OCI-LY3 (cell line): ENCODE data around the gene CADPS.

ENCODE experiments used
- H2AFZ ChIP-seq: fragments of 200-600, 300-600 bp; shearing (Covaris generic); 2 replicates; pipeline ENCODE4 v1.6.0; 2014; ENCODE audit warnings: antibody characterized with exemption, low read depth, low read length
- H3K27ac ChIP-seq: fragments of 200-600, 300-600 bp; sonication (generic); 2 replicates; pipeline ENCODE4 v1.5.1; 2014; ENCODE audit warnings: mild to moderate bottlenecking, low read length, moderate library complexity, mixed read lengths
- H3K27me3 ChIP-seq: fragments of 200-600, 300-600 bp; sonication (generic); 2 replicates; pipeline ENCODE4 v1.6.1; 2014; ENCODE audit warnings: low read depth, low read length, mixed read lengths
- H3K36me3 ChIP-seq: fragments of 200-600, 300-600 bp; sonication (generic); replicated peaks from 2 replicates; pipeline ENCODE3; 2014; ENCODE audit warnings: low read depth, low read length, mixed read lengths
- H3K4me1 ChIP-seq: fragments of 300-600, 200-600 bp; sonication (generic); 2 replicates; pipeline ENCODE4 v1.6.1; 2014; ENCODE audit warnings: low read length, mixed read lengths
- H3K4me2 ChIP-seq: fragments of 200-600, 300-600 bp; sonication (generic); 2 replicates; pipeline ENCODE4 v1.6.1; 2014; ENCODE audit warnings: low read length, mixed read lengths
- H3K4me3 ChIP-seq: fragments of 300-600, 200-600 bp; sonication (generic); 2 replicates; pipeline ENCODE4 v1.5.1; 2014; ENCODE audit warnings: antibody characterized with exemption, mild to moderate bottlenecking, low read length, moderate library complexity
- H3K79me2 ChIP-seq: fragments of 300-600, 200-600 bp; shearing (Covaris generic); 2 replicates; pipeline ENCODE4 v1.6.1; 2014; ENCODE audit warnings: mild to moderate bottlenecking, low read length, mixed read lengths
- H3K9ac ChIP-seq: fragments of 300-600, 200-600 bp; shearing (Covaris generic); 2 replicates; pipeline ENCODE4 v1.6.0; 2014; ENCODE audit warnings: mild to moderate bottlenecking, low read length, moderate library complexity
- H3K9me3 ChIP-seq: fragments of 200-600, 300-600 bp; shearing (Covaris generic); 2 replicates; pipeline ENCODE4 v1.6.1; 2014; ENCODE audit warnings: low read length, mixed read lengths; ENCODE audit not compliant: insufficient read depth
- H4K20me1 ChIP-seq: fragments of 200-600, 300-600 bp; sonication (generic); 2 replicates; pipeline ENCODE4 v1.6.1; 2016; ENCODE audit warnings: low read length, mixed read lengths; ENCODE audit not compliant: insufficient read depth
- EZH2phosphoT487 ChIP-seq: fragments of 200-600 bp; shearing (Covaris generic); IDR thresholded peaks from 2 replicates; pipeline ENCODE4 v1.6.1; 2018; ENCODE audit warnings: antibody characterized with exemption, mixed run types, low read depth
- TF ChIP-seq, protein P1 (sequence below): fragments of 200-600, 300-600 bp; sonication (generic); IDR thresholded peaks from 2 replicates; pipeline ENCODE4 v1.5.1; 2014; ENCODE audit warnings: antibody characterized with exemption, low read length, low read depth

The CADPS gene

DNA sequence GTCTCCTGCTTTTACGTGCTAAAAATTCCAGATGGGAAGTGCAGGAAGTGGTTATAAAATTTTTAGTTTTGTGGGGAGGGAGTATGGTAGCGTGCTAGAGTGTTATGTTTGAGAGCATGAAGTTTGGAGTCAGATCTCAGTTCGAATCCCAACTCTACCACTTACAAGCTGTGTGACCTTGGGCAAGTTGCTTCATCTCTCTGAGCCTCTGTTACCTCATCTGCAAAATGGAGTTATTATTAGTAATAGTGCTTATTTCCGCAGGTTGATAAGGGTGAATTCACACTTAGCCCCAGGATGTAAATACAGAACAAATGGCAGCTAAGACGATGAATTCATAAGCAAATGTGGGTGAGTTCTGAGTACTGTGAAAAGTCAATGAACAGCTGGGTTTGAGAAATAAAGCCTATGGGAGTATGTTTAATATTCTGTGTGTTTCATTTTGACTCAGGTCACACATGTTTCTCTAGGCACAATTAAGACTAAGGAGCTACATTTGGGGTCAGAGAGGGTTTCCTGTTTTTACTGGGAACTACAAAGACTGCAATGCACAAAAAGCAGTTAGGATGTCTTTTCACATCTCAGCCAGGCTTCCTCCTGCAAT lies 428.8 kb downstream of the CADPS start:
- no peaks in the 10 kb centered on the region for H3K9me3 ChIP-seq
- peak overlapping the region; percentile 87; the same call in 1 of the 2 replicates for H2AFZ ChIP-seq
- peak overlapping the region; percentile 74 for H3K4me2 ChIP-seq
- H3K27me3 ChIP-seq, result peaks cover 30% of the 10 kb centered on the region
- H3K4me1 ChIP-seq, result peaks cover 23% of the 10 kb centered on the region
- no peaks in the 10 kb centered on the region for H3K36me3 ChIP-seq
- peak overlapping the region; percentile 57 for H3K4me3 ChIP-seq
- TF ChIP-seq, protein P1, sequence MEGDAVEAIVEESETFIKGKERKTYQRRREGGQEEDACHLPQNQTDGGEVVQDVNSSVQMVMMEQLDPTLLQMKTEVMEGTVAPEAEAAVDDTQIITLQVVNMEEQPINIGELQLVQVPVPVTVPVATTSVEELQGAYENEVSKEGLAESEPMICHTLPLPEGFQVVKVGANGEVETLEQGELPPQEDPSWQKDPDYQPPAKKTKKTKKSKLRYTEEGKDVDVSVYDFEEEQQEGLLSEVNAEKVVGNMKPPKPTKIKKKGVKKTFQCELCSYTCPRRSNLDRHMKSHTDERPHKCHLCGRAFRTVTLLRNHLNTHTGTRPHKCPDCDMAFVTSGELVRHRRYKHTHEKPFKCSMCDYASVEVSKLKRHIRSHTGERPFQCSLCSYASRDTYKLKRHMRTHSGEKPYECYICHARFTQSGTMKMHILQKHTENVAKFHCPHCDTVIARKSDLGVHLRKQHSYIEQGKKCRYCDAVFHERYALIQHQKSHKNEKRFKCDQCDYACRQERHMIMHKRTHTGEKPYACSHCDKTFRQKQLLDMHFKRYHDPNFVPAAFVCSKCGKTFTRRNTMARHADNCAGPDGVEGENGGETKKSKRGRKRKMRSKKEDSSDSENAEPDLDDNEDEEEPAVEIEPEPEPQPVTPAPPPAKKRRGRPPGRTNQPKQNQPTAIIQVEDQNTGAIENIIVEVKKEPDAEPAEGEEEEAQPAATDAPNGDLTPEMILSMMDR, result no peak
- TF ChIP-seq EZH2phosphoT487, result no peak
- H3K79me2 ChIP-seq, result no peaks in the 10 kb centered on the region
- H4K20me1 ChIP-seq, result no peaks in the 10 kb centered on the region
- H3K27ac ChIP-seq, result no peak overlapping the region
- no peak overlapping the region for H3K9ac ChIP-seq

DNA sequence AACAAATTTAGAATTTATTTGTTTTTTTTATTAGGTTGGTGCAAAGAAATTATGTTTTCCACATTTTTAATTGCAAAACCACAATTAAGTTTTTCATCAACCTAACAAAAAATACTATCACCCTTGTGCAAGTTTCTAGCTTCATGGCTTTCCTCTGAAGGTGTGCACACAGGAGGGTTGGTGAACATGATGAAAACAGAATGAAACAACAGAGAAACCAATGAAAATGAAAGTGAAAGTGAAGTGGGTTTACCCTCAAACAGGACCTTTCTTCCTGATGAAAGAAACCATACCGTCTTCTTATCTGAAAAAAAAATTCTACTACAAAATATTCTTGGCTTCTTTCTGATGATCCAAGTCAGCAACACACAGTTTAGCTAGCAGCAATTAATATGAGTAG lies 429.9 kb downstream of the CADPS start:
- Histone ChIP-seq H3K9me3 (no peaks in the 10 kb centered on the region), H3K79me2 (no peaks in the 10 kb centered on the region), H2AFZ (peak overlapping the region; percentile 87), H3K4me1 (peaks cover 23% of the 10 kb centered on the region), H3K27ac (no peak overlapping the region), H4K20me1 (no peaks in the 10 kb centered on the region), H3K9ac (peak overlapping the region; percentile 14; the same call in 1 of the 2 replicates), H3K4me3 (peak overlapping the region; percentile 57), H3K36me3 (no peaks in the 10 kb centered on the region), H3K27me3 (peaks cover 26% of the 10 kb centered on the region), H3K4me2 (peak overlapping the region; percentile 74)
- TF ChIP-seq, protein P1, result no peak
- TF ChIP-seq EZH2phosphoT487, result no peak

DNA sequence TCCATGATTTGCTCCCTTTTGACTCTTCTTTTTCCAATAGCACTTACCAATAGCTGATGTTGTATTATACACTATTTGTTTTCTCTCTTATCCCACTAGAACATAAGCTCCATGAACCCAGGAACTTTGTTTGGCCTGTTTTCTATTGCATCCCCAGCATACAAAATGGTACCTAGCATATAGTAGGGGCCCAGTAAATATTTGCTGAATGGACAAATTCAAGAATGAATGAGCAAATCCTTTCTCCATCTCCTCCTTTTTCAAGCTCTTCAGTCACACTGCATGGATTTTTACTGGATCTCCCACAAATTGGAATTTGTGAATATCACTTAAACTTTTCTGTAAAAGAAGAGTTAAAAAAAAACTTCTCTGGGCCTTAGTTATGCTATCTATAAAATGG lies 435.2 kb downstream of the CADPS start:
- Histone ChIP-seq H2AFZ (no peak overlapping the region), H3K4me3 (no peak overlapping the region), H3K36me3 (no peaks in the 10 kb centered on the region), H3K9ac (no peak overlapping the region), H4K20me1 (no peaks in the 10 kb centered on the region), H3K27me3 (peaks cover 26% of the 10 kb centered on the region), H3K4me2 (no peak overlapping the region), H3K79me2 (no peaks in the 10 kb centered on the region), H3K4me1 (peaks cover 1% of the 10 kb centered on the region), H3K27ac (no peak overlapping the region), H3K9me3 (no peaks in the 10 kb centered on the region)
- TF ChIP-seq, protein P1, result no peak
- TF ChIP-seq EZH2phosphoT487, result no peak

DNA sequence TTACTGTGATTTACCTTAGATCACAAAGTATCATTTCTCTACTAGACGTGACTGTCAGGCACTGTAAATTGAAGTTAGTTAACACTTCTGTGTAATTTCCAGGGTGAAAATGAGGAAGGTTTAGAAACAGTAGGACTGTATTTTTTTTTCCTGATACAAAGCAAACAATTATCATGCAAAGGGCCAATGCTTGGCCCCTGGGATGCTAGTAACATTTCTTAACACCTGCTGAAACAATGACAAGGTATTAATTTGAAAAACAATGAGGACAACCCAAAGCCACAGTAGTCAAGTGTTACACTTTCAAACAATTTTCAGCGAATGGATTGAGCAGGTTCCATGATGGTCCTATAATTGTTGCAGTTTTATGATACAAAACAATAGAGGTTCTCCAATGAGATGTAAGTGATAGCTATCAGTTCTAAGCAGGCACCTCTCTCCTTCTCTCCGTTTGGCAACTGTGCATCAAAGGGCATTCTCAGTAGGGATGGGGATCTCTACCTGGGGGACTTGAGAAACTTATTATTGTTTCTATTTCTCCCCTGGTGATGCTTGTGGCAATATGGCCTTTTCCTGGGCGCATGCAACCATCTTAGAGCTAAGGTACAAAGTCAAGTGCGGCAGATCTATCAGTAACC lies 435.9 kb downstream of the CADPS start:
- Histone ChIP-seq H3K79me2 (no peaks in the 10 kb centered on the region), H3K36me3 (no peaks in the 10 kb centered on the region), H3K4me1 (no peaks in the 10 kb centered on the region), H3K4me2 (no peak overlapping the region), H3K9ac (no peak overlapping the region), H3K4me3 (no peak overlapping the region), H2AFZ (no peak overlapping the region), H3K27ac (no peak overlapping the region), H3K27me3 (peaks cover 32% of the 10 kb centered on the region), H3K9me3 (no peaks in the 10 kb centered on the region), H4K20me1 (no peaks in the 10 kb centered on the region)
- TF ChIP-seq EZH2phosphoT487, result no peak
- TF ChIP-seq, protein P1, result no peak
